GM11168 (cell line): ENCODE measurements around the gene ZNF319.

Experiments
- in situ Hi-C: fragments of 300-500 bp; cut with MboI; formaldehyde crosslinking; loops from one replicate; pipeline ENCODE4 v1.12.0; 2022; ENCODE audit warnings: low sequenced_read_pairs; ENCODE audit not compliant: unreplicated experiment

ZNF319 gene

DNA sequence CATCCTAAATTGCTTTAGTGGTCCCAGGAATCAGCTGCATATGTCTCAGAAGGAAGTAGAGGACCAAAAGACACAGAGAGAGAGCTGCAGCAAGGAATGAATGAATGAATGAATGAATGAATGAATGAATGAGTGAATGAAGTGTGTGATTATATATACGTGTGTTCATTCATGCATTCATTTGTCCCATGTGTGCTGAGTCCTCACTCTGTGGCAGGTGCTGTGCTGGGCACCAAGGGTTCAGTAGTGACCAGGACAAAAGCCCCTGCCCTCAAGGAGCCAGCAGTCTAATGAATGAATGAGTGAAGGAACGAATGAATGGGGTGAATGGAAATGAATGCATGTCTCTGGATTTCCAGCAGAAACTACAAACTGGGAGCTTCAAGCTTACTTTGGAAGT is 38.9 kb downstream of the ZNF319 start:
- in situ Hi-C loops: no loop called here

DNA sequence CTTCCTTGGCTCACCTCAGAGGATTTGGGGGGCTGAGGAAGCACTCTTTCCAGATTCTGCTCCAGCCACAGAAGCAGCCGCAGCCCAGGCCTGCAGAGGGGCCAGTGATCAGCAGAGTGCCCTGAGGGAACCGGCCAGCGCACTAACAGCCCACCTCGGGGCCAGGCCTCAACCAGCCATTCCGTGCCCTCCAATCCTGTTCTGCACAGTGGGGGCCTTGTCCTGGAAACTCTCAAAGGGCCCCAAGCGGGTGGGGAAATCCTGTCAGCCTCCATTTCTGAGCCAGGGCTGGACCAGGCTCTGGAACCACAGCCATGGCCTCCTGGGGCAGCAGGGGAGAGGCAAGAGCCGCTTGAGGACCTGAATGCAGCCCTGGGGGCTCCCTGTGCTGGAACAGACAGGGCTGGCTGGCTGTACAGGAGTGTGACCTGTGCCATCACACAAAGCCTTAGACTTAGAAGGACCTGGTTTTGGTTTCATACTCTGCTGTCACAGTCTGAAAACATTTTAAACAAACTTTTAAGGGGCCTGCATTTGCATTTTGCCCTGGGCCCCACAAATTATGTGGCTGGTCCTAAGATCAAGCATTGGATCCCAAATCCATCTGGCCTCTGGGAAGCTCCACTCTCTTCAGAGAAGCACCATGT is 39.5 kb downstream of the ZNF319 start:
- in situ Hi-C loops: no loop called here

DNA sequence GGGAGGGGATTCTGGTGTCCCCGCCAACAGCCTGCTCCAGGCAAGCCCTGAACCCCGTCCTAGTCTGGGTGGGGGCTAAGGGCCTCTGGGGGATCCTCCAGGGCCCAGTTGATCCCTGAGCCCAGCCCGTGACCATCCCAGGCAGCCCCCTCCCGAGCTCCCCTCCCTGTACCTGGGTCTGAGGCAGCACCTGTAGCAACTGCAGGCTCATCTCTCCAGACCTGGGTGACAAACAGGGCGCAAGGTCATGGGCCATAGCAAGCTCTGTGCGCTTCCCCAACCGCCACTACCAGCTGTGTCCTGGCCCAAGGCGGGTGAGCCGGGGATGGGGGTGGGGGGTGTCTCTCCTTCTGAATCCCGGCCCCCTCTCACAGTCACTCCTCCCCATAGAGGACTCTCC is 40.2 kb downstream of the ZNF319 start:
- in situ Hi-C loops: no loop called here

DNA sequence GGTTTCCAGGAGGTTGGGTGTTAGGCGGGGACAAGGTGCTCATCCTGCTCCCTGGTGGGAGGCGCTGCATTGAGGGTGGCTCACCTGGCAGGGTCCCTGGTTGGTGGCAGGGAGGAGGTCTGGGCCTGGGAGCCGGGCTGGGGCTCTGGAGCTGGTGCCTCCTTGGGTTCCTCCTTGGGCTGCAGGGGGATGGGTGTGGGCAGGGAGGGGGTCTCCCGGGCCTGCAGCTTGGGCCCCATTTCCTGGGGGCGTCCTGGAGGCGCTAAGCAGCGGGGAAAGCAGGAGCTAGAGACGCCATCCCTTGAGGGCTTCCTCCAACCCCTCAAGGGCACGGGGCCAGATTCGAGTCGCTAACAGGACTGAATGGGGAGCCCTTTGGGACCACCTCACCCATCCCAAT is 40.7 kb downstream of the ZNF319 start:
- in situ Hi-C loops: no loop called here

DNA sequence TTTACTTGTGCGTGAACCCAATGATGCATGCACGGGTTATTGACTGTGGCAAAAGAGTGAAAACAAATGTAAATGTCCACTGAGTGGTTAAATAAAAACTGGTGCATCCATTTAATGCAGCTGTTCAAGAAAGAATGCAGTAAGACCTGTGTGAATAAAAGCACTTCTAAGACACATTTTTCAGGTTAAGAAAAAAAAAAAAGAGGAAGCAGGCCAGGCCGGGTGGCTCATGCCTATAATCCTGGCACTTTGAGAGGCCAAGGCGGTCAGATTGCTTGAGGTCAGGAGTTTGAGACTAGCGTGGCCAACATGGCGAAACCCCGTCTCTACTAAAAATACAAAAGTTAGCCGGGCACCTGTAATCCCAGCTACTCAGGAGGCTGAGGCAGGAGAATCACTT is 41.4 kb downstream of the ZNF319 start:
- in situ Hi-C loops: no loop called here

DNA sequence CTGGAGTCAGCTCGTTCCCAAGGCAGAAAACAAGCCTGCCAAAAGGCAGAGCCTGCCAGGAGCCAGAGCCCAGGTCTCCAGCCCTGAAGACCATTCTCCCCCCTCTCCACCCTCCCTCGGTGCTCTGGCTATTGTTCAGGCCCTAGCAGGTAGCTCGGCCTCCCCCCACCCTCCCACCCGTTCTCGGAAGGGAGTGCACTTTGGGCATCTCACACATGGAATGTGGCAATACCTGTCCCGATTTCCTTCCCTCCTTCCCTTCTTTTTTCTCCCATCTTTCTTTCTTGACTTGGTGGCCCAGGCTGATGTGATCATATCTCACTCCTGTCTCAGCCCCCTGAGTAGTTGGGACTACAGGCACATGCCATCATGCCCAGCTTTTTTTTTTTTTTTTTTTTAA is 41.9 kb downstream of the ZNF319 start:
- in situ Hi-C loops: no loop called here

DNA sequence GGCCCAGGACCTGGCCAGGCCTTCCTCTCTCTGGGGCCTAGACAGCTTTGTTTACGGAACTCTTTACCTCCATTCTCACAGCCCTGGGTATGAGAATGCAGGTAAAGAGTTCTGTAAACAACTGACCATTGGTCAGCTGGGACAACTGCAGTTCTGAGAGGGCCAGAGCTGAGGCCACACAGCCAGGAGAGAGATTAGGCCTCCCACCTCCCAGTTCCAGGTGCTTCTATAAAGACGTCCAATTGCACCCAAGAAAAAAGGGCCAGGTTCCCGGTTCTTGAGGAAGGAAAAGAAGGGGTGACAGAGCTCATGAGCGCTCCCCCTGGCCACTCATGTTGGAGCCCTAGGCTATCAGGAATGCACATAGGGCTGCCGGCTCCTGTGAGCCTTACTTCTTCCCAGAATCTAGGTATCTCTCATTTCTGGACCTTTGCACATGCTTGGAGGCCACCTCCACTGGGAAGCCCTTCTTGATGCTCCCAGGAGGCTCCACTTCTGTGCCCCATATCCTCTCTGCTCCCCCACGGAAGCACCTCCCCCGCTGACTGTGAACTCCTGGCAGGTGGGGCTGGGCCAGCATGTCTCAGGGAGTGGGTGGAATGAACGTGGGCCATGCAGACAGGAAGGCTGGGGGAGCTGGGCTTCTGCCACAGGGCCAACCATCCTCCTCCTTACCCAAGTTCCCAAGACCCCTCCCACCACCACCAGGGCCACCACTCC is 42.6 kb downstream of the ZNF319 start:
- in situ Hi-C loops: no loop called here

DNA sequence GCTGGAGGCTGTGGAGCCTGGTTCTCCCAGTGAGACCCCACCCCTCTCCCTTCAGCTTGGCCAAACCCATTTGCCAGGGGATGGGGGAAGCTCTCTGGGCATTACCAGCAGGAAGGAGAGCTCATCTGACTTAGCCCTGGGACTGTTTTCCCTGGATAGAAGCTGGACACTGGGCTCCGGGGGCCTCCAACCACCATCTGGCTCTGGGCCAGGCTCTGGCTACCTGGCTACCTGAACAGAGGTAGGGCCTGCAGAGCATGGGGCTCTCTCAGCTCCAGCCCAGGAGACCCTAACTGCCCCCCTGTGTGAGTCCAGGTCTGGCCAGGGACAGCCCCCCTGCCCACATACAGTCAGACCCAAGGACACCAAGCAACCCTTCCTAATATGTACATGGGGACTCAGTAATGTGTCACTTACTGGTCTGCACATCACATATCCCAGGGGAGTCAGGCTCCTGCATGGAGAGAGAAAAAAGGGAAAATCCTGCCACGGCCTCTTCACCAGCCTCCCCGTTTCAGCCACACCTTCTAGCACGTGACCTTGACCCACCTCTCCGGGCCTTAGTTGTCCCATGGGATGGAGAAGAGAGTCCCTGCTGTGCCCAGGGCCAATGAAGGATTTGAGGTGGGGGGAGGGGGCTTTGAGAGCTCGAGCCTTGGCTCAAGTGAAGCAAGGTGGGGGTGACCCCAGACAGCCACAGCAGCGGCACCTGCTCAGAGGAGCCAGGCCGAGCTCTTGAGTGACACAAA is 43.4 kb downstream of the ZNF319 start:
- in situ Hi-C loops: no loop called here

DNA sequence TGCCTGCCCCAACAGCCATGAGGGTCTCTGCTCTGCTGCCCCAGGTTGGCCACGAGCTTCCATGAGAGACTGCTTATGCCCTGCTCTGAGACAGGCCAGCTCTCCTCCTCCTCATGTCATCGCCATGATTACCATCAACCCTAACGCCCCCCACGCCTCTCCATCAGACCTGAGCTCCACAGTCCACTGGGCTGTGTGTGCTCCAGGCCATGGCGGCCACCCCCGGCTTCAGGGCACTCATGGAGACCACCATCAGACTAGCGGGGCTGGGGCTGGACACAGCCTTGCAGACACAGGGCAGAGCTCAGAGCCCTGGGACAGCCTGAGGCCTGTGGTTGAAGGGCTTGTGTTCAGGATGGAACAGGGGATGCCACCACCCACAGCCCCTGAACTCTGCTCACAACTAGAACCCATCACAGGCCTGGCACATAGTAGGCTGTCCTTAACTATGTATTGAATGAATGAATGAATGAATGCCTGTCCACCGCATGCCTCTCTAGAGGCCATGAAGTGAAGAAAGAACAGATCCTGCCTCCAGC is 44.1 kb downstream of the ZNF319 start:
- in situ Hi-C loops: no loop called here

DNA sequence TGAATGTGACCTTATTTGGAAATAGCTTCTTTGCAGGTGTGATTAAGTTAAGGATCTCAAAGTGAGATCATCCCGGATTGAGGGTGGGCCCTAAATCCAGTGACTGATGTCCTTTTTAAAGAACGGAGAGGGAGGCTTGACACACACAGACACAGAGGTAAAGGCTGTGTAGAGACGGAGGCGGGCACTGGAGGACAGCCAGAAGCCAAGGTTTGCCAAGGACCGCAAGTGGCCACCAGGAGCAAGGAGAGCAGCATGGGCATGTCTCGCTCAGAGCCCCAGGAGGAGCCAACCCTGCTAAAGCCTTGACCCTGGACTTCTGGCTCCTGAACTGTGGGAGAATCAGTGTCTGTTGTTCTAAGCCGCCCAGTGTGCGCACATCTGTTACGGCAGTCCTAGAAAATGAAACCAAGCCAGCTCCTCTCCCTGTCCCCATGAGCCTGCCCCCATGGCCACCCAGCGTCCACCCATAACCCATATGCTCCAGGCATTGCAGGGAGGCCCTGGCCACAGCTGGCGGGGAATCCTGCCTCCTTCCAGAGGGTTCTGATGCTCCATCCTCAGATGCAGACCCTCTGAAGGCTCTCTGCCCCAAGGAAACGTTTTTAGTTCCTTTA is 44.8 kb downstream of the ZNF319 start:
- in situ Hi-C loops: no loop called here

DNA sequence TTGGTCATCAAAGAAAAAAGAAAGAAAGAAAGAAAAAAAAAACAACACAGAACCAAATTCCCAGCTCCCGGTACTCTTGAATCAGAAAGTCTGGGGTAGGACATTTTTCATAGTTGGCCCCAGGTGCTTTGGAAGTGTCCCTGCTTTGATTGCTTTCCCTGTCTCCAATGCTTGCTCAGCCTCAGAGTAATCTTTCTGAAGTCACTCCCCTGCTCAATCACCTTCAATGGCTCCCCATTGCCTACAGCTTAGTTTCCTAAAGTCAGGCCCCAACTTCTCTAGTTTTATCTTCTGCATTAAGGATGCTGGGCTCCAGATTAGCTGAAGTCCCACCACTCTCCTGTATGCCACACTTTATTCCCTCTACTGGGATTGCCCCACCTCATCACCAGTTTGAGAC is 46.6 kb downstream of the ZNF319 start:
- in situ Hi-C loops: no loop called here

DNA sequence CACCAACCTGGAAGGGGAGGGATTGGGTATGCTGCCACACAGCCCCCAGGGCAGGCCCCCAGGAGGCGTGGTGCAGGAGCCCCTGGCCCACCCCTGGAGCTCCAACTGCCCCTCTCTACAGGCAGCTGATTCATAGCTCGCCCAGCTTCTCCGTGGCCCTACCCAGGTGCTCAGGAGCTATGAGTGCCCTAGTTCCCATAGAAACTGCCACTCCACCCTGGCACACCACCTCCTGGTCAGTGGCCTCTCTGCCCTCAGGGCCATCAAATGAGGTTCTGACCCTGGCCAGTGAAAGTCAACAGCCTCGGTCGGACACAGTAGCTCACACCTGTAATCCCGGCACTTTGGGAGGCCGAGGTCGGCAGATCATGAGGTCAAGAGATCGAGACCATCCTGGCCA is 47.6 kb downstream of the ZNF319 start:
- in situ Hi-C loops: no loop called here

DNA sequence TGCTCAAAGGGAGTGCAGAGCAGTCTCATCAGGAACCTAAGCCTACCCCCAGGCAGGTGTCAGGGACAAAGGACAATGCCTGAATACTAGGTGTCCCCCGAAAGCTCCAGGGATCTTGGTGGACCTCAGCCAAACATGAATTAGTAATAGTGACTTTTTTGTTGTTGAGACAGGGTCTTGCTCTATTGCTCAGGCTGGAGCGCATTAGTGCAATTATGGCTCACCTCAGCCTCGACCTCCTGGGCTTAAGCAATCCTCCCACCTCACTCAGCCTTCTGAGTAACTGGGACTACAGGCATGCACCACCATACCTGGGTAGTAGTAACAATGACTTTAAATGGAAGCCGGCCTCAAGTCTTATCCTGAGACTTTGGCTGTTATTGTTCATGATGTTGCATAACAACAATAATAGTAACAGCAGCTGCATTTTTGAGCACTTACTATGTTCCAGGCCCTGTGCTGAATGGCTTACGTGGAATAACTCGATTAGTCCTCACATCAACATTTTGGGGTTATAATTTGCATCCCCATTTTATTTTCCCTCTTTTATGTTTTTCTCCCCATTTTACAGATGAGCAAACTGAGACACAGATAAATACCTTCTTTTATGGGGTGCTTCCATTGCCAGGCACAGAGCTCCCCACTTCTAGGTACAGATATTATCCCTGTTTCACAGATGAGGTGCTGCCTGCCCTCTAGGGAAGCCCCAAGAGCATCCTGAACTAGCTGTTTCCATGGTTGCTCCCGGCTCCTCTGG is 49.1 kb downstream of the ZNF319 start:
- in situ Hi-C loops: no loop called here

DNA sequence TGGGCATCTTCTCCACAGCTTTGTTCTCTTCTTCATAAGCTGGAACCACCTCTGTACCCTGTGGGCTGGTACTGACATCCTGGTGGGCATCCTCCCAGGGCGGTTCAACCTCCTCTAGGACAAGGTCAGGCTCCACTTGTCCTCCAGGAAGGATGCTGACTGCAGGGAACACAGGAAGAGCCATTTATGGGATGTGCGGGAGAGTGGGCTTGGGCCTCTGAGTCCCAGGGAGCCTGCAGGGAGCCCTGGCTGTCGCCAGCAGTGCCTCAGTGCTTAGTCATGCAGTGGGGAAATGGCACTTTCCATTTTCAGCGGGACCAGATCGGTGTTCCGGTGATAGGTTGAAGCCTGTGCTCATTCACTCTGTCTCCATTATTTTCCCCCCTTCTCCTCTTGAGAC is 50.1 kb downstream of the ZNF319 start:
- in situ Hi-C loops: no loop called here

DNA sequence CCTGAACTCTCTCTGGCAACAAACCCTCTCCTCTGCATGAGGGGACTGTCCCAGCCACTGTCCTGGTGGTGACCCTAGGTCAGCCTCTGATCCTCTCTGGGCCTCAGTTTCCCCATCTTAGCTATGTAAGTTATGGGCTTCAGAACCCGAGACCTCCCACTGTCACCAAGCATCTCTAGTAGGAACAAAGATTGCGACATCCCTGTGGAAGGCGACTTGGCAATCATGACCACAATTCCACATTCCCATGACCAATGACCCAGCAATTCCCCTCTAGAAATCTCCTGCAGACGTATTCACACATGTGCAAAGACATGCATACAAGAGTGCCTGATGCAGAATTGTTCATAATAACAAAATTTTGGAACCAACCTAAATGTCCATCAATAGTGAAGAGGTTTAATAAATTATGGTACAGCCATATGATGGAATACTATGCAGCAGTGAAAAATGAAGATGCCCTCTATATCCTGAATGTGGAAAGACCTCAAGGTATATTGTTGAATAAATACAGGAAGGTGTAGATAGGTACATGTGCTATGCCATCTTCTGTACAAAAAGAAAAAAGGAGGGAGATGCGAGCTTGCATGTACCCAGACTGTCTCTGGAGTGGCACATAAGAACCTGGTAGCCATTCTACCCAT is 50.8 kb downstream of the ZNF319 start:
- in situ Hi-C loops: no loop called here

DNA sequence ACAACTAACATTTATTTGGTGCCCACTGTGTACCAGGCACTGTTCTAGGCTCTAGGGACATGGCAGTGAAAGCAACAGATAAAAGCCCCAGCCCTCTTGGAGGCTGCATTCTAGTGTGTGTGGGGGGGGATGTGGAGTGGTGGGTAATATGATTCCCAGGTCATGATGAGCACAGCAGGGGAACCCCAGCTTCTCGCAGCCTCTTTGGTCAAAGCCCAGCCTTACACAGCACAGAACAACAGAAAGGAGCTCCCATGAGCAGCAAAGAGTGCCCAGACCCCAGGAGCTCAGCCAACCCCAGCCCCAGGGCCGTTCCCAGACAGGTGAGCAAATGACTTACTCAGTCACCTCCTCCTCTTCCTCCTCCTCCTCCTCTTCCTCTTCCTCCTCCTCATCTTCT is 51.5 kb downstream of the ZNF319 start:
- in situ Hi-C loops: no loop called here

DNA sequence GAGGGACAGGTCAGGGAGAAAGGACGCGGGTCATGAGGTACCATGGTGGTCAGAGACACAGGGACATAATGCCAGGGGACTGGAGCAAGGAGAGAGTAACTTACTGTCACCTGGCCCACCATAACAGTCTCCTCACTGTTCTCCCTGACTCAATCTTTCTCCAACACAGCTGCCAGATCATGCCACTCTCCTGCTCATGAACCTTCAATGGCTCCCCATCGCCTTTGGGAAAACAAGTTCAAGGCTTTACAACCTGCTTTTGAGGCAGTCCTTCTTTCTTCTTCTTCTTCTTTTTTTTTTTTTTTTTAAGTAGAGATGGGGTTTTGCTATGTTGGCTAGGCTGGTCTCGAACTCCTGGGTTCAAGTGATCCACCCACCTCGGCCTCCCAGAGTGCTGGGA is 52.4 kb downstream of the ZNF319 start:
- in situ Hi-C loops: no loop called here

DNA sequence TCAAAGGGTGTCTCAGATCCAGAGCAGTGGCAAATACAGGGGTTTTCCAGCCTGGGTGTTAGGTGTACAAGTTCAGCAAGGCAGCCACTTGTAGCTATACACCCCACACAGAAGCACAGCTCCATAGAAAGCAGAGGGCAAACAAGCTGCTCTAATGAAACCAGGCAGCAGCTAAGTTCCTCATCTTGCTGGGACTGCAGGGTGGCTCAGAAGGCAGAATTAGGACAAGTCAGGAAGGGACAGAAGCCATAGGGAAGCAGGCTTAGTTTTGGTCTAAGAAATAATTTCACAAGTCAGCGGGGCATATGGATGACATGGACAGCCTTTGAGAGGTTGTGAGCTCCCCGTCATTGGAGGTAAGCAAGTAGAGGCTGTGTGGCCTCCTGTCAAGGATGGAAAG is 53.2 kb downstream of the ZNF319 start:
- in situ Hi-C loops: no loop called here

DNA sequence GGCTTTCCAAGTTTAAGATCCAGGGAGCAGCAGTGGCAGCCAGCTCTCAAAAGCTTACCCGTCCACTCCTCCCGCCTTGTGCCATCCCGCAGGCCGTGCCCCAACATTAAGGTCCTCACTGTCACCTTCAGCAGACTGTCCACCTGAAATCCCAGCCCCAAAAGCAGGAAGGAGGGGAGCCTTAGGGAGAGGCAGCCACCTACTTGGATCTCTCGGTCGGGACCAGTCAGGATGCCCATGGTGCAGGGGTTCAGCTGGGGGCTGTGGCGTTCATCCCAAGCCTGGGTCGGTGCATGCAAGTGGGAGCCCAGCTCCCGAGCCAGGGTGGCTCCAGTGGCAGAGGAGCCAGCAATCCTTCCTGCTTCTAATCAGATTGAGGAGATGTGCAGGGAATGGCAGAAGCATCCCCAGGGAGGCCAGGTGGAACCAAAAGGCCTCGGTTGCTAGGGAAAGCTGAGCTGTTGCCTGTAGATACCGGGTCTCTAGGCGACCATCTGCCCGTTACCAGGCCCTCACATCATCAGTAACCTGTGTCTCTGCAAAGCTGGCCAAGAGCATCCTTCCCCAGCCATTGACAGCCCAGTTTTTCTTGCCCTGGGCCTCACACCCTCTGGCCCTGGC is 54.2 kb downstream of the ZNF319 start:
- in situ Hi-C loops: no loop called here
